NCI-H128 (cell line): ENCODE results near the gene MAP3K14.

Source experiments
- DNase-seq: peaks from one replicate; lab custom pipeline; 2025; ENCODE audit not compliant: unreplicated experiment; lab: John Stamatoyannopoulos, UW

MAP3K14 gene

GRCh38 chr17:45317111-45317928 lies 500 bp upstream of the MAP3K14 start:
- DNase-seq: peak; percentile 97

GRCh38 chr17:45315648-45316433 lies 979 bp downstream of the MAP3K14 start:
- no peak for DNase-seq

- no peak for DNase-seq
Observed at GRCh38 chr17:45314741-45315647, 1.8 kb downstream of the MAP3K14 start.

GRCh38 chr17:45313996-45314740 lies 2.7 kb downstream of the MAP3K14 start:
- no peak for DNase-seq

GRCh38 chr17:45313421-45313771 lies 3.4 kb downstream of the MAP3K14 start:
- DNase-seq: no peak

GRCh38 chr17:45312477-45313420 lies 4.1 kb downstream of the MAP3K14 start:
- no peak for DNase-seq

- DNase-seq: no peak
Observed at GRCh38 chr17:45311760-45312476, 4.9 kb downstream of the MAP3K14 start.

- DNase-seq: no peak
Observed at GRCh38 chr17:45311401-45311759, 5.4 kb downstream of the MAP3K14 start.

- DNase-seq: no peak
Observed at GRCh38 chr17:45310380-45311324, 6.2 kb downstream of the MAP3K14 start.

GRCh38 chr17:45309400-45309799 lies 7.4 kb downstream of the MAP3K14 start:
- DNase-seq: no peak

GRCh38 chr17:45308840-45309239 lies 8.0 kb downstream of the MAP3K14 start:
- DNase-seq: no peak

GRCh38 chr17:45308016-45308365 lies 8.8 kb downstream of the MAP3K14 start:
- no peak for DNase-seq

- no peak for DNase-seq
Observed at GRCh38 chr17:45307290-45308015, 9.4 kb downstream of the MAP3K14 start.

GRCh38 chr17:45306623-45307022 lies 10.2 kb downstream of the MAP3K14 start:
- DNase-seq: no peak

GRCh38 chr17:45306094-45306493 lies 10.7 kb downstream of the MAP3K14 start:
- DNase-seq: no peak

- DNase-seq: no peak
Observed at GRCh38 chr17:45305530-45306087, 11.2 kb downstream of the MAP3K14 start.

GRCh38 chr17:45302649-45303173 lies 14.1 kb downstream of the MAP3K14 start:
- DNase-seq: no peak
